ENCODE measurements around the gene KRTAP4-16. TPM values are rescaled to one million over a fixed set of nuclear protein-coding genes. Genes with fewer than 3 reads are reported as not detected.
"Not testable (repeated sequence)": the region's sequence is repeated elsewhere in the genome, so short reads cannot be mapped to it uniquely, and the experiment has no call there.

KRTAP4-16 gene
- total RNA-seq, 1 experiment from 2014 or later = not detected

- BruUV-seq (replicated peaks) = no TSS peak
- H3K9me2 ChIP-seq (ENCODE audit: insufficient read depth) = no peaks in the 10 kb centered on the region
- POLR2A ChIA-PET = no interaction called here
- ATAC-seq (no peak), DNase-seq (ENCODE audit: low read depth, low spot score) (no peak)
- H3K9ac ChIP-seq (ENCODE audit: low read length) = no peak overlapping the region
- no peaks in the 10 kb centered on the region for H4K20me1 ChIP-seq (ENCODE audit: insufficient read depth)
- H3K4me3 ChIP-seq (replicated peaks in 1 of 2; ENCODE audit: low read depth in 1 of 2, low read length in 2 of 2) = no peak overlapping the region
- H3K27ac ChIP-seq (ENCODE audit: low read depth, low read length) = no peak overlapping the region
- TF ChIP-seq POLR2A (IDR thresholded peaks at IDR 0.05; ENCODE audit: borderline replicate concordance, extremely low read depth, insufficient read depth, insufficient read length) = no peak
- TF ChIP-seq ATF3 (IDR thresholded peaks at IDR 0.05) = no peak
- TF ChIP-seq CBX3 (IDR thresholded peaks at IDR 0.05; ENCODE audit: low read depth) = no peak
- no peak for TF ChIP-seq ZFX (IDR thresholded peaks at IDR 0.05)
- no peak for TF ChIP-seq EGR1 (IDR thresholded peaks at IDR 0.05; ENCODE audit: low read depth)
- no peak for TF ChIP-seq CTCF (IDR thresholded peaks at IDR 0.05 in 2 of 3, conservative IDR thresholded peaks at IDR 0.05 in 1 of 3; ENCODE audit: borderline replicate concordance in 1 of 3, insufficient read depth in 1 of 3, low read depth in 2 of 3, low read length in 2 of 3)
- TF ChIP-seq EZH2 (IDR thresholded peaks at IDR 0.05) = no peak
- TF ChIP-seq YY1 (IDR thresholded peaks at IDR 0.05; ENCODE audit: extremely low read depth, insufficient replicate concordance, low read depth, low read length) = no peak
- TF ChIP-seq REST (IDR thresholded peaks at IDR 0.05; ENCODE audit: low read depth) = no peak
- no peak for TF ChIP-seq MAX (IDR thresholded peaks at IDR 0.05)
- TF ChIP-seq EZH2phosphoT487 (IDR thresholded peaks at IDR 0.05; ENCODE audit: borderline replicate concordance) = no peak
- no peak for TF ChIP-seq SIN3A (IDR thresholded peaks at IDR 0.05; ENCODE audit: low read depth)
- intact Hi-C loops (cut with micrococcal nuclease) = no loop called here
- RAD21 ChIA-PET (ENCODE audit: low non-redundant PET in 1 of 2, low total read pairs in 2 of 2, uncharacterized antibody in 2 of 2, unreplicated experiment in 2 of 2) = no interaction called here
- peaks cover 0 to 4% of the 10 kb centered on the region in 2 experiments; a peak in 1 of 4 replicates for H3K36me3 ChIP-seq (ENCODE audit: control insufficient read depth in 1 of 2, insufficient read depth in 2 of 2, low read length in 2 of 2)
- no peak overlapping the region for H3K4me2 ChIP-seq (ENCODE audit: low read length)
- no peak overlapping the region for H2AFZ ChIP-seq (ENCODE audit: low read depth, low read length, poor library complexity, severe bottlenecking)
- no peaks in the 10 kb centered on the region for H3K79me2 ChIP-seq (ENCODE audit: insufficient read depth, low read length)
- H3K27me3 ChIP-seq (ENCODE audit: insufficient read depth, low read length) = no peaks in the 10 kb centered on the region
- CTCF ChIA-PET = no interaction called here
- H3K9me3 ChIP-seq (ENCODE audit: control insufficient read depth in 1 of 2, insufficient read depth in 1 of 2, low read depth in 1 of 2, low read length in 2 of 2) = peaks cover 0 to 5% of the 10 kb centered on the region in 2 experiments; a peak in 1 of 4 replicates
- H3K4me1 ChIP-seq (ENCODE audit: control insufficient read depth in 1 of 2, insufficient read depth in 2 of 2, low read length in 2 of 2) = peaks cover 0 to 11% of the 10 kb centered on the region in 2 experiments; a peak in 1 of 4 replicates
Measured at GRCh38 chr17:41096055-41096454, 6.0 kb downstream of the KRTAP4-16 start.

- H3K27me3 ChIP-seq (ENCODE audit: insufficient read depth, low read length); H3K9me2 ChIP-seq (ENCODE audit: insufficient read depth); H2AFZ ChIP-seq (ENCODE audit: low read depth, low read length, poor library complexity, severe bottlenecking); intact Hi-C loops (cut with micrococcal nuclease); H3K9ac ChIP-seq (ENCODE audit: low read length); H3K36me3 ChIP-seq (ENCODE audit: control insufficient read depth in 1 of 2, insufficient read depth in 2 of 2, low read length in 2 of 2); ATAC-seq; RAD21 ChIA-PET (ENCODE audit: low non-redundant PET in 1 of 2, low total read pairs in 2 of 2, uncharacterized antibody in 2 of 2, unreplicated experiment in 2 of 2); H3K9me3 ChIP-seq (ENCODE audit: control insufficient read depth in 1 of 2, insufficient read depth in 1 of 2, low read depth in 1 of 2, low read length in 2 of 2); BruUV-seq (replicated peaks); CTCF ChIA-PET; POLR2A ChIA-PET; H3K27ac ChIP-seq (ENCODE audit: low read depth, low read length); DNase-seq (ENCODE audit: low read depth, low spot score); H3K4me2 ChIP-seq (ENCODE audit: low read length); H3K4me3 ChIP-seq (replicated peaks in 1 of 2; ENCODE audit: low read depth in 1 of 2, low read length in 2 of 2); H4K20me1 ChIP-seq (ENCODE audit: insufficient read depth): not testable (repeated sequence)
- Histone ChIP-seq H3K79me2 (ENCODE audit: insufficient read depth, low read length) (peaks cover 12% of the 10 kb centered on the region), H3K4me1 (ENCODE audit: control insufficient read depth in 1 of 2, insufficient read depth in 2 of 2, low read length in 2 of 2) (peaks cover 10 to 16% of the 10 kb centered on the region in 2 experiments)
Measured at GRCh38 chr17:41088760-41089352, 13.2 kb downstream of the KRTAP4-16 start.
